Activated T-cell treated with anti-CD3 and anti-CD28 coated beads, Interleukin-2, amount 50 U/mL, for 24 hours (primary cell): ENCODE data around the gene MTMR1.
A peak's percentile ranks its signal among the peaks of the same experiment; 100 is the strongest.

Source experiments
- DNase-seq: peaks from one replicate; pipeline ENCODE4 v3.0.0-alpha.2; 2020
- H3K27ac Mint-ChIP-seq: 2 replicates; pipeline ENCODE4 v1.8.0; 2020; ENCODE audit warnings: mild to moderate bottlenecking, mixed read lengths
- H3K27me3 Mint-ChIP-seq: 2 replicates; pipeline ENCODE4 v1.8.0; 2020; ENCODE audit warnings: mixed read lengths
- H3K36me3 Mint-ChIP-seq: 2 replicates; pipeline ENCODE4 v1.8.0; 2020; ENCODE audit warnings: low read depth, mixed read lengths
- H3K4me1 Mint-ChIP-seq: 2 replicates; pipeline ENCODE4 v1.8.0; 2020; ENCODE audit warnings: low read depth, mixed read lengths
- H3K4me3 Mint-ChIP-seq: 2 replicates; pipeline ENCODE4 v1.8.0; 2020; ENCODE audit warnings: mild to moderate bottlenecking, moderate library complexity, mixed read lengths
- H3K9me3 Mint-ChIP-seq: 2 replicates; pipeline ENCODE4 v1.8.0; 2020; ENCODE audit warnings: mixed read lengths

The MTMR1 gene

DNA sequence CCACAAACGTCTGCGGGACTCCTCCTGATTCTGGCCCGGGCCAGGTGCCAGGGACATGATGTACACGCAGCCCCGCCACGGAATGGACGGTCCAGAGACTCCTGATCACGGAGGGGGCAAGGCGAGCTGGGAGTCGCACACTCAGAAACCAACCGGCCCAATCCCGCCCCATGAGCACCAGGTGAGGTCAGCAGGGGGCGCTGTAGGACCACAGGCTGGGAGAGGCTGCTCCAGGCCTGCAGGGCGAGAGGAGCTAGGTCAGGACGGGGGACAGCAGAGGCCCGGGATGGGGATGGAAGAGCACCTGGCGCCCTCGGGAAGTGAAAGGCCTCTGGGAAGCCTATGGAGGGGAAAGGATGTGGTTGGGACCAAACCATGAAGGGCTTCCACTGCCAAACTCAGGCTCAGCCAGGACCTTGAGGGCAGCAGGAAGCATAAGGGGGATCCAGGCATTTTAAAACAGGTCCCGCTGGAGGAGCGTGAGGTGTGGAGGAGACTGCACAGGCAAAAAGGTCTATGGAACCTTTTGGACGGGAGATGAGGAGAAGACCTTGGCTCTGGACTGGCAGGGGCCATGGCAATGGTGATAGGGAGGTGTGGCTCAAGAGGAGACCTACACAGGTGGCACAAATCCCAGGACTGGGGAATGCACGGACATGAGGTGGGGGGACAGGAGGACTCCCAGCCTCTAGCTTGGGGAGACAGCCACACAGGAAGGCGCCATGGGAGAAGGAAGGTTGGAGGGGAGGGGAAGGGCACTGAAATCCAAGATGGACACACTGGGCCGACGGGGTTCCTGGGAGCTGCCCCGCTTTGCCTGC lies 79.2 kb downstream of the MTMR1 start:
- H3K4me3 Mint-ChIP-seq: no peak overlapping the region
- H3K4me1 Mint-ChIP-seq: peaks cover 10% of the 10 kb centered on the region
- H3K27ac Mint-ChIP-seq: no peak overlapping the region
- peaks cover 11% of the 10 kb centered on the region for H3K27me3 Mint-ChIP-seq
- peaks cover 3% of the 10 kb centered on the region for H3K36me3 Mint-ChIP-seq
- DNase-seq: peak; percentile 88
- H3K9me3 Mint-ChIP-seq: no peaks in the 10 kb centered on the region

DNA sequence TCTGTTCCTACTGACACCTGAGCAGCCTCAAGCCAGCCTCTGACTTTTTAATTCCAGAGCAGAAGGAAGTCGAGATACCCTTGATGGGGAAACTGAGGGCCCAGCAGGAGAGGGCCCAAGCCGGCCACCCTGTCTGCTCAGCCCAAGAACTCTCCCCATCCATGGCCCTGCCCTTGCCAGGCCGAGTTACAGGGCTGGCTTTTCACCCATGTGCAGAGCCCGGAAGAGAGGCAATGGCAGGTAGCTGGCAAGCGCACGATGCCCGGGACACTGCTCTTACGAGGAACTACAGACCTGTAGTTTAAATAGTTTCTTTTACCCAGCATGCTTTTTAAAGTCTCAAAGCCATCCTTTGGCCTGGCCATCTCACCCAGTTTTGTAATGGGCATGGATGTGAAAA lies 79.9 kb downstream of the MTMR1 start:
- H3K36me3 Mint-ChIP-seq: peaks cover under 1% of the 10 kb centered on the region
- no peak overlapping the region for H3K4me3 Mint-ChIP-seq
- H3K9me3 Mint-ChIP-seq: no peaks in the 10 kb centered on the region
- peaks cover 11% of the 10 kb centered on the region for H3K27me3 Mint-ChIP-seq
- peaks cover 3% of the 10 kb centered on the region for H3K4me1 Mint-ChIP-seq
- no peak for DNase-seq
- H3K27ac Mint-ChIP-seq: no peak overlapping the region

DNA sequence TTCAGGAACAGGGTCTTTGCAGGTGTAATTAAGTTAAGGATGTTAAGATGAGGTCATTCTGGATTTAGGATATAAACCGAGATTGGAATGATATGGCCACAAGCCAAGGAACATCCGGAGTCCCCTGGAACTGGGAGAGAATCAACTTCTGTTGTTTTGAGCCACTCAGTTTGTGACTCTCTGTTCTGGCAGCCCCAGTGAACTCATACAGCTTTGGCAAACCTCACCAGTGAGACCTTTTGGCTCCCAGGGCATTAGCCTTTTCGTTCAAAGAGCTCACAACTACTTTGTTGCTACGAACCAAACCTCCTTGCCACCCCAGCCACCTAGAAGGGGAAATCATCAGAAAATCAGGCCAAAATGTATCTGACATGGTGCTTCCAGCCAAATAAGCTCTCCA lies 80.4 kb downstream of the MTMR1 start:
- Mint-ChIP-seq H3K4me1 (no peaks in the 10 kb centered on the region), H3K4me3 (no peak overlapping the region), H3K27me3 (peaks cover 11% of the 10 kb centered on the region), H3K9me3 (no peaks in the 10 kb centered on the region), H3K27ac (peak overlapping the region; percentile 41), H3K36me3 (no peaks in the 10 kb centered on the region)
- no peak for DNase-seq

DNA sequence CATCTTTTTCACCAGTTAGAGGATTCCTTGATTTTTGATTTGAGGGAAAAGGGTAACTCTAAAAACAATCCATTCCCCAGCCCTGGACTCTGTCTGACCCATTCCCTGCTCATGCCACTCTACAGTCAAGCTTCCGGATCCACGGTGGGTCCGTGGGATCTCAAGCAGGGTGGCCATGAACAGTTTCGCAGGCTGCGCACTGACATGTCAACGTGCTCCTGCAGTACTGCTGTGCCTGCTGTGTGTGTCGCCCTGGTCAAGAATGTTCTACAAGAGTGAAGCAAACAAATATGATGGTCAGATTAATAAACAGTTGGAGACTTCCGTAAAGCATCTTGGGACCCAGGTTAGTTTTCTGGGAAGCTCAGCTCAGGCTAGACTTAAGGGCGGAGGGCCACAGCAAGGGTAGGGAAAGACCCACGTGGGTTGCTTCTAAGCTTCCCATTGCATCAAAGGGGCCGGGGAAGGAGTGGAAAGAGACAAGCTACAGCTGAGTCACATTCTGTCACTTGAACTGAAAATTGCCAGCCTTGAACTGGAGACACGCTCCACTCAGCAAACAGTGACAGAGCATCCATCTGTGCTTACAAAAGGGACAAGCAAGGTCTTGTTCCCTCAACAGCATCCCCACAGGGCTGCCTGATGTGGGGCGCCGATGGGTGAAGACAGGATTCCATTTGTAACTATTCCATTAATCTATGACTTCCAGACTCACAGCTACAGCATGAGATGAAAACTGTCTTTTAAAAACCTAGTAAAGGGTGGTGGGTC lies 81.8 kb downstream of the MTMR1 start:
- H3K4me1 Mint-ChIP-seq: peaks cover 5% of the 10 kb centered on the region
- no peak for DNase-seq
- H3K36me3 Mint-ChIP-seq: no peaks in the 10 kb centered on the region
- H3K27me3 Mint-ChIP-seq: peaks cover 11% of the 10 kb centered on the region
- H3K4me3 Mint-ChIP-seq: no peak overlapping the region
- no peaks in the 10 kb centered on the region for H3K9me3 Mint-ChIP-seq
- H3K27ac Mint-ChIP-seq: no peak overlapping the region

DNA sequence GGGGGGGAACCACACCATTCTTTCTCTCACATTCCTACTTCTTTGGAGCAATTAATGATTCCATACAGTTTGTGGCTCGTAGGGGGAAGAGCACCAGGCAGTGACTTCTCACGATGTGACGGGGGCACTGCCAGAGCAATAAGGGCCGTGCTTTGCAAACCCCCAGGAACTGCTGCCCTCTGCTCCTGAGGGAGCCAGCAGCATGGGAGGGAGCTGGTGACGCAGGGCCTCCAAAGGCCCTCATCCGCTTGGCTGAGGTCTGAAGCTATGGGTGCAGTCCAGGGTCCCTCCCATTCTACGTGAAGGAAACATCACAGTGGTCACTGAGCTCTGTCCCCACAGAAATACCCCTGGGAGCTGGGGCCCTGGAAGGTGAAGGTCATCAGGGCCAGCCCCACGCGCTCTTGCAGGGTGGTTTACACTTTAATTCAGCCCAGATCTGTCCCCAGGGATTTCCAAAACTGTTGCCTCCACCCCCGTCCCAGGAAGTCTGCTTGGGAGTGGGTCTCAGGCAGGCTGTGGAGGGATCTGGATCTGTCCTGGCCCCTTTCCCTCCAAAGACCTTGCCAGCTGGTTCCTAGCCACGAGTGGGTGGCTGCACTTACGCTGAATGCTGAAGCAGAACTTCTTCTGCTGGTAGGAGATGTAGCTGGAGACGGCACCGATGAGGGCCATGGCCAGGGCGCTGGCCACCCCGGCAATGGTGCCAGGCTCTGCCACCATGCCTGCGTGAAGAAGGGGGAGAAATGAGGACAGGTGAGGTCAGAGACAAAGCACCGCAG lies 82.6 kb downstream of the MTMR1 start:
- Mint-ChIP-seq H3K4me1 (peaks cover 5% of the 10 kb centered on the region), H3K27ac (no peak overlapping the region), H3K9me3 (no peaks in the 10 kb centered on the region), H3K4me3 (no peak overlapping the region), H3K27me3 (peaks cover 11% of the 10 kb centered on the region), H3K36me3 (no peaks in the 10 kb centered on the region)
- no peak for DNase-seq

DNA sequence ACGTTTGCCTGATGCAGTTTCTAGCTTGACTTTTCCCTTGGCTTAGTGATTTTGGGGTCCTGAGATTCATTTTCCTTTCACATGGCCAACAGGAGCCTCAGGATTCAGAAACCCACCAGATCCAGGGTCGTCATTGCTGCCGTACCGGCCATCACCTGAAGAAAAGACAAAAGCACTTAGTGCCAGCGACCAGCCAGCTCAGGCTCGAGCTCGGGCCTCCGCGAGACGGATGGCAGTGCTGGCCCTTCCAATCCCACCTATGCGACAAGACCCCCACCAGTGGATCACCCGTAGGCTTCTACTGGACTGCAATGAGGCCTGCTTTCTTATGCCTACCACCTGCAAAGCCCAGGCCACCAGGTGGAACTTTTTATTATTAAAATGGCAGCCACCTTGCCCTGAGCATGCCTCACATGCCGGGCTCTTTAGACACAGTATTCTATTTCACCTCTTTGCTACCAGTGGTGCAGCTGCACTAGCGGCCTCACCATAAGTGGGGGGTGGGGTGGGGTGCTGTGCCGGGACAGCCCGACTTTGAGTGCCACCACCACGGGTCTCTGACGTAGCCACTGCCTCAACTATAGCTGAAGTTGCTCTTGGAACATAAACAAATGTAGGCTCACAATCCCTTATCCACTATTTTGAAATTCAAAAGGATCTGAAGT lies 84.3 kb downstream of the MTMR1 start:
- H3K27ac Mint-ChIP-seq: no peak overlapping the region
- peaks cover 7% of the 10 kb centered on the region for H3K27me3 Mint-ChIP-seq
- H3K4me1 Mint-ChIP-seq: peaks cover 5% of the 10 kb centered on the region
- H3K9me3 Mint-ChIP-seq: no peaks in the 10 kb centered on the region
- no peaks in the 10 kb centered on the region for H3K36me3 Mint-ChIP-seq
- DNase-seq: no peak
- no peak overlapping the region for H3K4me3 Mint-ChIP-seq

DNA sequence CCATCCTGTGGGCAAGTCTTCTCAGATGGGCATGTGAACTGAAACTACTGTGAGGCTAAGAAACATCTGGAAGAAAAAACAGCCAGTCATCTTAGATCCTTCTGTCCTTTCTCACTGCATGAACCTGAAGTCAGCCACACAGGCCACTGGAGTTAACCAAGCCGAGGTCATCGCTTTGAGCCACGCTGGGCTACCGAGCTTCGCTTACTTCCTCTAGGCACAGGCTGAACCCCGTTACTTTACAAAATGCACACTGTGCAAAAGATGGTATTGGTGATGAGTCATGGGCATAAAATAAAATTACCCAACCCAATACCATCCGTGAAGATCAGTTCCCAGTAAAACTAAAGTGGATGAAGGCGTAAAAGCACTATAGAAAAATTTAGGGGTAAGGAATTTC lies 86.2 kb downstream of the MTMR1 start:
- H3K9me3 Mint-ChIP-seq: no peaks in the 10 kb centered on the region
- no peak for DNase-seq
- H3K27ac Mint-ChIP-seq: no peak overlapping the region
- peaks cover 5% of the 10 kb centered on the region for H3K4me1 Mint-ChIP-seq
- H3K27me3 Mint-ChIP-seq: peaks cover 3% of the 10 kb centered on the region
- no peaks in the 10 kb centered on the region for H3K36me3 Mint-ChIP-seq
- H3K4me3 Mint-ChIP-seq: no peak overlapping the region

DNA sequence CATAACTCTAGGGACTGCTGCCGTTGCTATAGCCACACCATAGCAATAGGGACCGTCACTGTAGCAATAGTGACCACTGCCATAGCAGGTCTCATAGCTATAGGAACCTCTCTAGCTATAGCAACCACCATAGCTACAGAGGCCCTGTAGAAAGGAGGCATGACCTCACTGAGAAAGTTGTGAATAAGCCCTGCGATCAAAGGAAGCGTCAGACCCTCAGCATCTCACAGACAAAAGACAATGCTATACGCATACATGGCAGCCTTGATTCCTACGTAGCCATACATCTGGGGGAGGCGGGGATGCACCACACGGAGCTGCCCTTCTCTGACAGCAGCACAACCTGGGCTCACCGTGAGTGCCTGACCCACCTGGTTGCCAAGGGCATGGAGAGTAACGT lies 88.5 kb downstream of the MTMR1 start:
- peaks cover 5% of the 10 kb centered on the region for H3K4me1 Mint-ChIP-seq
- DNase-seq: no peak
- H3K4me3 Mint-ChIP-seq: no peak overlapping the region
- H3K36me3 Mint-ChIP-seq: no peaks in the 10 kb centered on the region
- H3K9me3 Mint-ChIP-seq: no peaks in the 10 kb centered on the region
- H3K27ac Mint-ChIP-seq: no peak overlapping the region
- peaks cover under 1% of the 10 kb centered on the region for H3K27me3 Mint-ChIP-seq

DNA sequence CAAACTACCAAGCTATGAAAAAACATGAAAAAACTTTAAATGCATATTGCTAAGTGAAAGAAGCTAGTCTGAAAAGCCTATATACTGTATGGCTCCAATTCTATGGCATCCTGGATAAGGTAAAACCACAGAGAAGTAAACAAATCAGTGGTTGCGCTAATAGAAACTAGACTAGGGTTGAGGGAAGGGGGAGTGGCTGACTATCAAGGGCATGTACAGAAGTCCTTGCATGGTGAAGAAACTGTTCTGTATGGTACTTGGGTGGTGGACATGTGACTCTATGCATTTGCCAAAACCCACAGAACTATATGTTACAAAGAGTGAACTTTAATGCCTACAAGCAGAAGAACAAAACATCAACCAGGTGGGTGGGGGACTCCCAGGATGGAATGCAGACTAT lies 96.8 kb downstream of the MTMR1 start:
- H3K27me3 Mint-ChIP-seq: peaks cover 23% of the 10 kb centered on the region
- H3K36me3 Mint-ChIP-seq: peaks cover 47% of the 10 kb centered on the region
- H3K9me3 Mint-ChIP-seq: no peaks in the 10 kb centered on the region
- no peak overlapping the region for H3K27ac Mint-ChIP-seq
- no peak overlapping the region for H3K4me3 Mint-ChIP-seq
- H3K4me1 Mint-ChIP-seq: peaks cover 2% of the 10 kb centered on the region
- no peak for DNase-seq

DNA sequence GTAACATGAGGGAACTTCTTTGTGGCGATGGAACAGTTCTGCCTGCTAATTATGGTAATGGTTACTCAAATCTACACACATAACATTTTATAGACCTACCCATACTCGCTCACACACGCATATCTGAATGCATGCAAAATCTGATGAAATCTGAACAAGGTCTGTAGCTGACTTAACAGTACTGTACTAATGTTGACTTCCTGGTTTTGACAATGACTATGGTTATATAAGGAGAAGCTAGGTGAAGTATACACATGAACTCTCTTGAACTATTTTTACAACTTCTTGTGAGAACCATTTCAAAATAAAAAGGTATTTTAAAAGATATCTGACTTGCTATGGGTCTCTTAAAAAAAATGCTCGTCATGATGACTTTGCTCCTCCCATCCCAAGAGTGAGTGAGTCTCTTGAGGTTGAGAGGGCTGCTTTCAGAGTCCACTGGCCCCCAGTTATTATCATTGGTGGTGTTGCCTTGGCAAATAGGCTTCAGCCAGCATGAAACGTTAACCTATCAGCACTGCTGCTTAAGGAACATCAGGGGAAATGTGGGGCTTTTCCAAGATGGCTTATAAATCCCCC lies 99.8 kb downstream of the MTMR1 start:
- Mint-ChIP-seq H3K36me3 (peaks cover 46% of the 10 kb centered on the region), H3K4me3 (no peak overlapping the region)

DNA sequence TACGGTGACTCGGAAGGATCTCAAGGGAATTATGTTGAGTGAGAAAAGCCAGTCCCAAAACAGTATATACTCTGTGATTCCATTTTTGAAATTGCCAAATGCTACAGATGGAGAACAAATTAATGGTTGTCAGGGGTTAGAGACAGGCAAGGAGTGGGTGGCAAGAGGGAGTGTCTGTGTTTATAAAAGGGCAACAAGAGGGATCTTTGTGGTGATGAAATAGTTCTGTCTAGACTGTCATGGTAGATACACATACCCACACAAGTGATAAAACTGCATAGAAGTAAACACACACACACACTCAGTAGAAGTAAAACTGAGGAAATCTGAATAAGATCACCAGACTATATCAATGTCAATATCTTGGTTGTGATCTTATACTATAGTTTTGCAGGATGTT lies 112.5 kb downstream of the MTMR1 start:
- no peak overlapping the region for H3K4me3 Mint-ChIP-seq
- no peaks in the 10 kb centered on the region for H3K4me1 Mint-ChIP-seq
- H3K27ac Mint-ChIP-seq: no peak overlapping the region
- H3K27me3 Mint-ChIP-seq: peaks cover 8% of the 10 kb centered on the region
- no peaks in the 10 kb centered on the region for H3K9me3 Mint-ChIP-seq
- H3K36me3 Mint-ChIP-seq: peaks cover 7% of the 10 kb centered on the region
- DNase-seq: no peak

More for the DNA sequence above, 99.8 kb downstream of the MTMR1 start:
- Mint-ChIP-seq H3K27ac (no peak overlapping the region), H3K27me3 (peaks cover 31% of the 10 kb centered on the region), H3K9me3 (no peaks in the 10 kb centered on the region), H3K4me1 (peaks cover 2% of the 10 kb centered on the region)
- DNase-seq: no peak

DNA sequence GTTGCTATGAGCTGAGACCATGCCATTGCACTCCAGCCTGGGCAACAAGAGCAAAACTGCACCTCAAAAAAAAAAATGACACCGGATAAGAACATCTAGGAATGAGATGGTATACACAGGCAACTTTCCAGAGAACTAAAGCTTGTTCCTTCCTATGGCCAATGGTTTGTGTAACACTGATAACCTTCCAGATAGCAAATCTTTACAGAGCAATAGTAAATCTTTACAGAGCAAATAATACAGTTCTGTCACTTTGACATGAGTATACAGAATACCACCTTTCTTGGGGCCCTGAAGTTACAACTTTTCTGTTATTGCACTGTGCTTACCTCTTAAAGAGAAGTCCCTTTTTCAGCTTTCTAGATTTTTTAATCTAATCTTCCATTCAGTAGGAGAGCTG lies 113.6 kb downstream of the MTMR1 start:
- no peak overlapping the region for H3K27ac Mint-ChIP-seq
- peaks cover 8% of the 10 kb centered on the region for H3K27me3 Mint-ChIP-seq
- no peaks in the 10 kb centered on the region for H3K4me1 Mint-ChIP-seq
- H3K9me3 Mint-ChIP-seq: no peaks in the 10 kb centered on the region
- DNase-seq: no peak
- peaks cover 4% of the 10 kb centered on the region for H3K36me3 Mint-ChIP-seq
- no peak overlapping the region for H3K4me3 Mint-ChIP-seq

DNA sequence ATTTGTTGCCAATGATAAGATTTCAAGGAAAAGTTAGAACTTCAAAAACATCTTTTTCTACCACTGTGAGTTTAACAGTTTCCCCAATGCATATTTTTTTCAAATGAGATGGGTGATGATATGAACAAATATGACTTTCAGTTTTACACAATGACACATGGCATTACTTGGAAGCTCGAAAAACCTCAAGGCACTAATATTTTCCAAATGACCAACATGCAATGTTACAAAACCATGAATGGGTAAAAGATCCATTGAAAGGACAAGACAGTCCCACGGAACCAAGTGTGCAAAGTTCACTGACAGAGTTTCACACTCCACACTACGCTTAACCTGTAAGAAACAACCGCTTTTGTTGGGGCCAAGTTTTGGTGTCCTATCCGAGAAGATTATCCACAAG lies 120.7 kb downstream of the MTMR1 start:
- peaks cover 14% of the 10 kb centered on the region for H3K4me1 Mint-ChIP-seq
- no peaks in the 10 kb centered on the region for H3K27me3 Mint-ChIP-seq
- H3K9me3 Mint-ChIP-seq: peaks cover 6% of the 10 kb centered on the region
- H3K4me3 Mint-ChIP-seq: no peak overlapping the region
- no peak for DNase-seq
- H3K36me3 Mint-ChIP-seq: peaks cover 48% of the 10 kb centered on the region
- peak overlapping the region; percentile 64 for H3K27ac Mint-ChIP-seq
